ENCODE results near the gene FKBP8.
"Not testable (repeated sequence)": the region's sequence is repeated elsewhere in the genome, so short reads cannot be mapped to it uniquely, and the experiment has no call there.

Gene FKBP8

GRCh38 chr19:18542941-18543813, at the start of gene FKBP8:
Gene FKBP8, minus strand, starts transcription at chr19:18543573. Its CDS starts 1,603 bp downstream, at chr19:18541970.
- peak; percentile 65 for DNase-seq

DNA sequence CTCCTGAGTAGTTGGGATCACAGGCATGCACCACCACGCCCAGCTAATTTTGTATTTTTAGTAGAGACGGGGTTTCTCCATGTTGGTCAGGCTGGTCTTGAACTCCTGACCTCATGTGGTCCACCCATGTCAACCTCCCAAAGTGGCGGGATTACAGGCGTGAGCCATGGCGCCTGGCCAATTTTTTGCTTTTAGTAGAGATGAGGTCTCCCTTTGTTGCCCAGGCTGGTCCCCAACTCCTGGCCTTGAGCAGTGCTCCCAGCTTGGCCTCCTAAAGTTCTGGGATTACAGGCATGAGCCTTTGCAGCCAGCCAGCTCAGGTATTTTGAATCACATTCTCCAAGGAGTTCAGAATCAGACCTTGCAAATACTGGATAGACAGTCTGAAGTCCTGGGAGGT, 49.4 kb upstream of the FKBP8 start:
- not testable (repeated sequence) for DNase-seq

DNA sequence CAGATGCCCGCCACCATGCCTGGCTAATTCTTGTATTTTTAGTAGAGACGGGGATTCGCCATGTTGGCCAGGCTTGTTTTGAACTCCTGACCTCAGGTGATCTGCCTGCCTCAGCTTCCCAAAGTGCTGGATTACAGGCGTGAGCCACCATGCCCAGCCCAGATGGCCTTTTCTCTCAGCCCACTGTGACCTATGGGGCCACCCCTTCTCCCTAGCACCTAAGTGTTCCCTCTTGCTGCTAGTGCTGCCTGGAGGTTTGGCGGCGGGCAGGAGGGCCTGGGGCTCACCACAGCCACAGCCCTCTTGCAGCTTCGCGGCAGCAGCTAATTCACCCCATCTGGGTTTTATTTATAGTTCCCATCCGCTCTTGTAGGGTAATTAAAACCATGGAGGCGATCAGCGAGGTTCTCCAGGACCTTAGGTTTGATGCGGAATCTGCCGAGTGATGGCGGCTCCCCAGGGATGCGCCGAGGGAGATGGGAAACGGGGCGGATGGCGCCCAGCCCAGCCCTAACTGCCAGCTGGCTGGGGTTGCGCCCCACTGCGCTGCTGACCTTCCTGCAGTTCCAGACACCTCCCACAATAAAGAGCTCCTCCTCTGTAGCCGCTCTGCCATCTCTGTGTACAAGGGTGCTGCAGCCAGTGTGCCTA, 48.5 kb upstream of the FKBP8 start:
- no peak for DNase-seq

GRCh38 chr19:18590273-18591272, 47.2 kb upstream of the FKBP8 start:
- peak; percentile 96 for DNase-seq

GRCh38 chr19:18589380-18590272, 46.3 kb upstream of the FKBP8 start:
- peak; percentile 79 for DNase-seq

DNA sequence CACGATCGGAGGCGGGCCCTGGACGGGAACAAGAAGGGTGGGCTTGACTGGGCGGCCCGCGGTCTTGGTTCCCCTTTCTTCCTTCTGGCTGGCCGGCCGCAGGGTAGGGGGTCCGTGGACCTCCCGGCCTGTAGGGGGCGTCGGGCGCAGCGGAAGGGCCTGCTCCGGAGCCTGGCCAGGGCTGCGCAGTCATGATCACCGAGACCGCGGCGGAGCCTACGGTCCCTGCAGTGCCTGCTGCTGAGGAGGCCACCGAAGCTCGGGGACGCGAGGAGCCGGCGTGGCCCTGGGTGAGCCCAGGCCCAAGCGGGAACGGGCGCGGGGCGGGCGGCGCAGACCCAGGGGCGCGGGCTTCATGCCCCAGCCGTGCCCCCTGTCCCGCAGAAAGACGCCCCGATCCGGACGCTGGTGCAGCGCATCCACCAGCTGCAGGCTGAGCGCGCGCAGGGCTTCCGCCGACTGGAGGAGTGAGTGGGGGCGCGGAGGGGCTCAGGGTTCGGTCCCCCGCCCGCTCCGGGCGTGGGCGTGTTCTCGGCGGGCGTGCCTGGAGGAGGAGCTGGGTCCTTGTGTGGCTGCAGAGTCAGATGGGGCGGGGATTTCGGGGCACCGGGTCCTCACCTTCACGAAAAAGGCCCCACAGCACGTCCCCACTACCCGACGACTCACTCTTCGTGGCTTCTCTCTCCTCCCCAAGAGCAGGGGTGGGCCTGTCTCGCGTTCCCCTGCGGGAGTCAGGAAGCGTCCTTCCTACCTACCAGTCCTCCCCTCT, 45.4 kb upstream of the FKBP8 start, which contains the start of gene REX1BD:
REX1BD (plus strand) TSS at position 188 of the 769 bp plus-strand sequence; CDS start at position 192, 4 bp downstream.
- peak; percentile 58 for DNase-seq

- no peak for DNase-seq
Measured at GRCh38 chr19:18587962-18588610, 44.7 kb upstream of the FKBP8 start.

DNA sequence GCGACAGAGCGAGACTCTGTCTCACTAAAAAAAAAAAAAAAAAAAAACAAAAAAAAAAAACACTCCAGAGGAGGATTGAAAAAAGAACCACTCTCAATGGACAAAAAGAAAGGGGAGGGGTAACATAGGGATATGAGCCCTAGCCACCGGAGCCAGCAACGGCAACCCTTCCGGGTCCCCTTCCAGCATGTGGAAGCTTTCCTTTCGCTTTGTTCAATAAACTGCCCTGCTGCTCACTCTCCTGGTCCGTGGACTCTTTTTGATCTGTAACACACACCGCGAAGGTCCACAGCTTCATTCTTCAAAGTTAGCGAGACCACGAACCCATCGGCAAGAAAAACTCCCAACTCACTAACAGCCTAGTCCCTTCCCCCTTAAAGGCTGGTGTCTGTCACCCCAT, 44.2 kb upstream of the FKBP8 start:
- DNase-seq = no peak

DNA sequence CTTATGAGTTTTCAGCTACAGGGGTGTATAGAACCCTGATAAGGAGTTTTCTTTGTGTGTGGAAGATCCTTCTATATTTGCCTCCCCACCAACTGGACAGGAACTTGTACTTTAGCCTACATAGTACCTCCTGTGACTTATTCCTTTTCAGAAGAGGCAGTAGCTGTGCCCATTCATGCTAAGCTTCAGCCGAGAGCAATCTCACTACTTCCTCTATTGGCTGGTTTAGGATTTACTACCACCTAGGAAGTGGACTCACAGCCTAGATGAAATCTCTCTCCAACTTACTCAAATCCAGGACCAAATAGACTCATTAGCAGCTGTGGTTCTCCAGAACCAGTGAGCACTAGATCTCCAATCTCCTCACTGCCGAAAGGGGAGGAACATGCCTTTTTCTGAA, 42.9 kb upstream of the FKBP8 start:
- no peak for DNase-seq

GRCh38 chr19:18580311-18580710, 36.9 kb upstream of the FKBP8 start:
- no peak for DNase-seq

DNA sequence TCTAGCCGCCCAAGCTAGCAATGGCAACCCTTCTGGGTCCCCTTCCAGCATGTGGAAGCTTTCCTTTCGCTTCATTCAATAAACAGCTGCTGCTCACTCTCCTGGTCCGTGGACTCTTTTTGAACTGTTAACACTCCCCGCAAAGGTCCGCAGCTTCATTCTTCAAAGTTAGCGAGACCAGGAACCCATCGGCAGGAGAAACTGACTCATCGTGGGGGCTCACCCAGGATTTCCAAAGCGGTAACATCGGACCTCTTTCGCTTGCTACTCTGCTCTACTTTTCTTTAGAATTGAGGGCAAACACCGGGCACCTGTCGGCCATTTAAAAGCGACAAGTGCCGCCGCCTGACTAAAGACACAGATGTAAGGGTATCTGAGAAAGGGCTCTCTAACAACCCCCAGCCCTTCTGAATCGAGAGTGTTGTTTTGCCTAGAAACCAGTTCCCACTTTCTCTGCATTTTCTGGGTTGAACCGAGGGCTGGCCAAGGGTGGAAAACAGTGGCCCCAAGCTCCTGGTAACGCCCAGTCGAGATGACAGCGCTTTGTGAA, 34.1 kb upstream of the FKBP8 start:
- no peak for DNase-seq

- DNase-seq = no peak
Measured at GRCh38 chr19:18576383-18576782, 33.0 kb upstream of the FKBP8 start.

- DNase-seq = no peak
Measured at GRCh38 chr19:18574691-18575291, 31.4 kb upstream of the FKBP8 start.

GRCh38 chr19:18571564-18572344, 28.4 kb upstream of the FKBP8 start, which contains the start of gene UBA52:
Gene UBA52, plus strand, starts transcription at chr19:18571857. Its CDS starts 1,444 bp downstream, at chr19:18573301.
- DNase-seq = peak; percentile 95

DNA sequence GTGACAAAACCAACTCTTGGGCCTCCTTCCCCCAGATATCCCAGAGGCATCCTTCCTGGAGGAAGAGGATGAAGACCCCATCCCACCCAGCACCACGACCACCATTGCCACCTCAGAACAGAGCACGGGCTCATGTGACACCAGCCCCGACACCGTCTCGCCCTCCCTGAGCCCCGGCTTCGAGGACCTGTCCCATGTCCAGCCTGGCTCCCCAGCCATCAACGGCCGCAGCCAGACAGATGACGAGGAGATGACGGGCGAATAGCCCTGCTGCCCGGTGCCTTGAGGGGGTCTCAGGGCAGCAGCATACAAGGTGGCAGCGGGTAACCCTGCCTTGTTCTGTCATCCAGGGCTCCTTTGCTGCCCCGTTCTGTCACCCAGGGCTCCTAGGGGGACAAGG, 25.0 kb upstream of the FKBP8 start:
- DNase-seq = no peak

GRCh38 chr19:18566953-18567352, 23.6 kb upstream of the FKBP8 start:
- DNase-seq = no peak

- DNase-seq = no peak
Measured at GRCh38 chr19:18562086-18562485, 18.7 kb upstream of the FKBP8 start.

- no peak for DNase-seq
Measured at GRCh38 chr19:18559685-18560084, 16.3 kb upstream of the FKBP8 start.

DNA sequence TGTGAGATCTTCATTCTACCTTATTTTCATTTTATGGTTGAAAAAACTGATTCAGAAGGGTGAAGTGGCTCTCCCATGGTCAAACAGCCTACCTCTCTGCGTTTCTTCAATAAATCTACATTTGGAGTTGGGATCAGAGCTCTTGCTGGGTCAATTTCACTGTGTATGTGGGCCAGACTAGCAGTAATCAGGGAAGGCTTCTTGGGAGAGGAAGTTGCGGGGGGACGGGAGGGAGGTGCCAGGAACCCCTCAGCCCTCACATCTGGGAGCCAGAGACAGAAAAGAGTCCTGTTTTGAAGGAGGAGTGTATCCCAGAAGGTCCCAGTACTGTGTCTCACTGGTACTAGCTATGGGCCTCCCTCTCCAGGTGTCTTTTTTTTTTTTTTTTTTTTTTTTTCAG, 15.2 kb upstream of the FKBP8 start:
- no peak for DNase-seq
